Kidney (tissue), 14 donors: ENCODE results near the gene AASS. TPM values are rescaled to one million over a fixed set of nuclear protein-coding genes. Genes with fewer than 3 reads are reported as not detected.

Experiments
- DNase-seq, 5 donors: peaks; one replicate each; pipeline ENCODE4 v3.0.0-alpha.2; 2013 to 2020
- FAIRE-seq: peaks from 2 replicates; lab custom pipeline; 2012; peaks lifted over from hg19 to GRCh38; lab: Jason Lieb, UNC
- H3K27ac ChIP-seq, 2 donors: one replicate each; pipeline ENCODE4 v1.7.0; 2013; ENCODE audit warnings: low read depth in 2 of 2, low read length in 2 of 2, inconsistent platforms in 1 of 2
- H3K27me3 ChIP-seq: one replicate; pipeline ENCODE4 v1.7.1; 2013; ENCODE audit warnings: low read length, inconsistent platforms; ENCODE audit not compliant: control insufficient read depth, insufficient read depth
- H3K36me3 ChIP-seq, 3 donors: one replicate each; pipeline versions ENCODE4 v1.7.0 to v1.7.1; 2013; ENCODE audit warnings: low read length in 3 of 3, control low read depth in 1 of 3, inconsistent platforms in 1 of 3; ENCODE audit not compliant: insufficient read depth in 3 of 3, control insufficient read depth in 2 of 3
- H3K4me1 ChIP-seq, 3 donors: one replicate each; pipeline versions ENCODE4 v1.7.0 to v1.7.1; 2013; ENCODE audit warnings: low read length in 3 of 3, inconsistent platforms in 1 of 3, low read depth in 1 of 3; ENCODE audit not compliant: control insufficient read depth in 2 of 3, insufficient read depth in 2 of 3
- H3K4me3 ChIP-seq, 3 donors: one replicate each; pipeline versions ENCODE4 v1.7.0 to v1.8.1; 2013; ENCODE audit warnings: low read length in 3 of 3, control low read depth in 1 of 3, inconsistent platforms in 1 of 3
- H3K9ac ChIP-seq, 3 donors: one replicate each; pipeline versions ENCODE4 v1.7.0 to v1.7.1; 2013; ENCODE audit warnings: low read length in 3 of 3, control low read depth in 1 of 3, inconsistent platforms in 1 of 3
- H3K9me3 ChIP-seq, 3 donors: one replicate each; pipeline versions ENCODE4 v1.7.0 to v1.7.1; 2013; ENCODE audit warnings: low read length in 3 of 3, control low read depth in 1 of 3, inconsistent platforms in 1 of 3; ENCODE audit not compliant: control insufficient read depth in 2 of 3, insufficient read depth in 1 of 3
- CTCF ChIP-seq: IDR thresholded peaks from 3 replicates; pipeline ENCODE4 v1.5.1; 2012; ENCODE audit warnings: mild to moderate bottlenecking, moderate library complexity, borderline replicate concordance; ENCODE audit not compliant: insufficient read depth; ENCODE audit errors: extremely low read depth
- intact Hi-C: fragments of 100-400 bp; cut with DNase I; formaldehyde crosslinking; loops from one replicate; pipeline ENCODE4 v1.11.1; 2022
- polyA plus RNA-seq: library from polyadenylated mRNA; stranded (reverse); fragments of 350-450 nt; fragmentation: Illumina TruSeq; extraction: RNeasy Lipid Tissue Mini Kit (QIAGEN cat#74804); gene quantifications from one replicate; pipeline ENCODE4 v1.2.3, GENCODE V29; 2014; ENCODE audit warnings: low read depth, low replicate concordance; ENCODE audit not compliant: insufficient read depth
- total RNA-seq: library from RNA; stranded (reverse); fragmentation: NEBNext Ultra II Directional; extraction: Animal tissue kit (Norgen Biotek cat#: 25700); gene quantifications from one replicate; pipeline ENCODE4 v1.2.1, GENCODE V29; 2021
- donor health status: control.
- donor health status: control.
- donor health status: control.
- donor health status: control.
- donor health status: control.
- donor health status: DM: yes; HTN: yes; CAD: no.
- donor health status: Normal renal cell carcinoma (clear cell type).

Gene AASS
- total and polyA plus RNA-seq, 2 donors from 2014 or later = 4.9 to 24.2 TPM

- no peaks in the 10 kb centered on the region for H3K4me1 ChIP-seq
- H3K9ac ChIP-seq = no peak overlapping the region
- no peak for DNase-seq
- no peak overlapping the region for H3K4me3 ChIP-seq
- intact Hi-C loops = no loop called here
- peaks cover 2 to 16% (median 14%) of the 10 kb centered on the region in 3 donors for H3K36me3 ChIP-seq
- H3K27me3 ChIP-seq = no peaks in the 10 kb centered on the region
- no peak for TF ChIP-seq CTCF
- H3K9me3 ChIP-seq = no peaks in the 10 kb centered on the region
- no peak overlapping the region for H3K27ac ChIP-seq
- FAIRE-seq = no peak
Observed at GRCh38 chr7:122082670-122083069, 61.4 kb downstream of the AASS start.

DNA sequence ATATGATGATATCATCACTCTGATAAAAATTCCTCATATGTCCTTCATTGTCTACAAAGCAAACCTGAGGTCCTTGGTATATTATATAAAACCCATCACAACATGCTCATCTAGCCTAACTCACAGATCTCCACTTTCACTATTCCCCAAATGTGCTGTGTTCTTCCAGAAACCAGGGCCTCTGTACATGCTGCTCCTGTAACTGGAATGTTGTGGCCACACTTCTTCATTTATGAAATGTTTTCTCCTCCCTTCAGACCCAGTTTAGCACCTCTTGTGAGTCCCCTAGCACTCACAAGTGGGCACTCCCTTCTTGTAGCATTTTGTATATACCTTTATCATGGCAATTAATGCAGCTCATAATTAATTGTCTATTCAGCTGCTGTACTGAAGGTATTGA lies 61.9 kb downstream of the AASS start:
- peaks cover 4 to 20% (median 19%) of the 10 kb centered on the region in 3 donors for H3K36me3 ChIP-seq
- no peak overlapping the region for H3K4me3 ChIP-seq
- no peaks in the 10 kb centered on the region for H3K27me3 ChIP-seq
- no peak for FAIRE-seq
- no peak overlapping the region for H3K9ac ChIP-seq
- DNase-seq = no peak
- TF ChIP-seq CTCF = no peak
- intact Hi-C loops = no loop called here
- no peaks in the 10 kb centered on the region for H3K4me1 ChIP-seq
- no peak overlapping the region for H3K27ac ChIP-seq
- H3K9me3 ChIP-seq = no peaks in the 10 kb centered on the region

DNA sequence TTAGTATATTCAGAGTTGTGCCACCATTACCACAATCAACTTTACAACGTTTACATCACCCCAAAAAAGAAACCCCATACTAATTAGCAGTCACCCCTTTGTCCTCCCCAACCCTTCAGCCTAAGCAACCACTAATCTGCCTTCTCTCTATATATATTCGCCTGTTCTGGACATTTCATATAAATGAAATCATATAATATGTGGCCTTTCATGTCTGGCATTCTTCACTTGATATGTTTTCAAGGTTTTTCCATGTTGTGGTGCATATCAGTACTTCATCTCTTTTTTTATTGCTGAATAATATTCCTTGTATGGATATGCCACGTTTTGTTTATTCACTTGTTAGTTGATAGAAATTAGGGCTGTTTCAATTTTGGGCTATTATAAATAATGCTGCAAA lies 70.4 kb downstream of the AASS start:
- no peaks in the 10 kb centered on the region for H3K9me3 ChIP-seq

More for the DNA sequence above, 70.4 kb downstream of the AASS start:
- FAIRE-seq (no peak), DNase-seq (no peak)
- TF ChIP-seq CTCF = no peak
- no peak overlapping the region for H3K27ac ChIP-seq
- peaks cover 5 to 13% (median 8%) of the 10 kb centered on the region in 3 donors for H3K36me3 ChIP-seq
- intact Hi-C loops = no loop called here
- H3K4me1 ChIP-seq = no peaks in the 10 kb centered on the region
- no peak overlapping the region for H3K9ac ChIP-seq
- H3K4me3 ChIP-seq = no peak overlapping the region
- no peaks in the 10 kb centered on the region for H3K27me3 ChIP-seq
